Mesenchymal stem cell (in vitro differentiated cells and primary cell): ENCODE measurements around the gene POU1F1.
"Not testable (repeated sequence)": the region's sequence is repeated elsewhere in the genome, so short reads cannot be mapped to it uniquely, and the experiment has no call there.

Experiments used
- DNase-seq: peaks from one replicate; pipeline ENCODE4 v3.0.0-alpha.2; 2013
- H2AFZ ChIP-seq: one replicate; pipeline ENCODE4 v1.6.1; 2013; ENCODE audit warnings: low read depth, mild to moderate bottlenecking, control low read depth, inconsistent platforms, low read length, moderate library complexity
- H2AK5ac ChIP-seq: 2 replicates; pipeline ENCODE4 v1.6.1; 2013; ENCODE audit warnings: low read length, moderate library complexity, mild to moderate bottlenecking, inconsistent platforms; ENCODE audit not compliant: severe bottlenecking
- H2BK120ac ChIP-seq: one replicate; pipeline ENCODE4 v1.6.1; 2013; ENCODE audit warnings: low read depth, mild to moderate bottlenecking, inconsistent platforms, low read length, moderate library complexity
- H2BK12ac ChIP-seq, 2 experiments: one replicate each; pipeline ENCODE4 v1.6.1; 2013; ENCODE audit warnings: inconsistent platforms in 2 of 2, low read length in 2 of 2, mild to moderate bottlenecking in 2 of 2, moderate library complexity in 2 of 2, control low read depth in 1 of 2
- H2BK15ac ChIP-seq: one replicate; pipeline ENCODE4 v1.6.1; 2013; ENCODE audit warnings: mild to moderate bottlenecking, low read depth, inconsistent platforms; ENCODE audit not compliant: poor library complexity, severe bottlenecking
- H2BK5ac ChIP-seq: 2 replicates; pipeline ENCODE4 v1.6.1; 2013; ENCODE audit warnings: low read depth, mild to moderate bottlenecking, low read length, control low read depth, inconsistent platforms; ENCODE audit not compliant: poor library complexity, severe bottlenecking
- H3K14ac ChIP-seq, 2 experiments: one replicate each; pipeline ENCODE4 v1.6.1; 2013; ENCODE audit warnings: inconsistent platforms in 2 of 2, low read length in 2 of 2, control low read depth in 1 of 2, mild to moderate bottlenecking in 1 of 2, moderate library complexity in 1 of 2
- H3K18ac ChIP-seq, 2 experiments: one replicate each; pipeline ENCODE4 v1.6.1; 2013; ENCODE audit warnings: inconsistent platforms in 2 of 2, low read length in 2 of 2, control low read depth in 1 of 2, low read depth in 1 of 2, mild to moderate bottlenecking in 1 of 2
- H3K23ac ChIP-seq, 2 experiments: one replicate each; pipeline ENCODE4 v1.6.1; 2013; ENCODE audit warnings: inconsistent platforms in 2 of 2, low read length in 2 of 2, mild to moderate bottlenecking in 2 of 2, moderate library complexity in 2 of 2, control low read depth in 1 of 2
- H3K27ac ChIP-seq: 2 replicates; pipeline ENCODE4 v1.5.1; 2013; ENCODE audit warnings: mild to moderate bottlenecking, moderate library complexity, low read length, control low read depth, inconsistent platforms; ENCODE audit not compliant: poor library complexity, severe bottlenecking
- H3K27me3 ChIP-seq, 2 experiments: 2 replicates each; pipeline versions ENCODE4 v1.6.1 to v1.7.0; 2013; ENCODE audit warnings: low read length in 2 of 2, mild to moderate bottlenecking in 2 of 2, moderate library complexity in 2 of 2, control low read depth in 1 of 2, inconsistent platforms in 1 of 2; ENCODE audit not compliant: control insufficient read depth in 1 of 2, insufficient read depth in 1 of 2
- H3K36me3 ChIP-seq, 2 experiments: 2 replicates each; pipeline versions ENCODE4 v1.6.1 to v1.7.0; 2013; ENCODE audit warnings: low read length in 2 of 2, control low read depth in 1 of 2, inconsistent platforms in 1 of 2, low read depth in 1 of 2, mild to moderate bottlenecking in 1 of 2; ENCODE audit not compliant: insufficient read depth in 2 of 2, control insufficient read depth in 1 of 2
- H3K4ac ChIP-seq, 2 experiments: one replicate each; pipeline ENCODE4 v1.6.1; 2013; ENCODE audit warnings: inconsistent platforms in 2 of 2, low read length in 2 of 2, mild to moderate bottlenecking in 2 of 2, moderate library complexity in 2 of 2, control low read depth in 1 of 2, low read depth in 1 of 2
- H3K4me1 ChIP-seq: 2 replicates; pipeline ENCODE4 v1.6.1; 2013; ENCODE audit warnings: low read depth, low read length, control low read depth; ENCODE audit not compliant: control insufficient read depth, insufficient read depth
- H3K4me2 ChIP-seq: 2 replicates; pipeline ENCODE4 v1.6.1; 2013; ENCODE audit warnings: low read length, mild to moderate bottlenecking, inconsistent platforms; ENCODE audit not compliant: poor library complexity, severe bottlenecking
- H3K4me3 ChIP-seq, 2 experiments: 2 replicates each; pipeline versions ENCODE4 v1.5.1 to v1.7.0; 2013; ENCODE audit warnings: low read length in 2 of 2, mild to moderate bottlenecking in 2 of 2, control low read depth in 1 of 2, low read depth in 1 of 2; ENCODE audit not compliant: insufficient read depth in 1 of 2
- H3K79me1 ChIP-seq: replicated peaks from 2 replicates; pipeline ENCODE4 v1.6.1; 2013; ENCODE audit warnings: mild to moderate bottlenecking, control low read depth, low read length, inconsistent platforms; ENCODE audit not compliant: poor library complexity, severe bottlenecking
- H3K9ac ChIP-seq: 2 replicates; pipeline ENCODE4 v1.7.0; 2013; ENCODE audit warnings: mild to moderate bottlenecking, low read length, moderate library complexity
- H3K9me3 ChIP-seq: 2 replicates; pipeline ENCODE4 v1.7.0; 2013; ENCODE audit warnings: mild to moderate bottlenecking, low read length; ENCODE audit not compliant: control insufficient read depth
- H4K8ac ChIP-seq: one replicate; pipeline ENCODE4 v1.6.1; 2013; ENCODE audit warnings: inconsistent platforms, mild to moderate bottlenecking, low read length, moderate library complexity
- H4K91ac ChIP-seq: one replicate; pipeline ENCODE4 v1.6.1; 2013; ENCODE audit warnings: mild to moderate bottlenecking, low read length, inconsistent platforms
- WGBS: methylation state at CpG from one replicate; pipeline ENCODE4 v1.1.7; 2013; ENCODE audit warnings: mixed read lengths; 5-methylcytosine and 5-hydroxymethylcytosine counted together

The POU1F1 gene

GRCh38 chr3:87307805-87308204 is 31.4 kb upstream of the POU1F1 start:
- Histone ChIP-seq H4K8ac (no peak overlapping the region), H3K23ac (no peak overlapping the region), H2AK5ac (no peak overlapping the region), H2AFZ (no peak overlapping the region), H3K79me1 (no peaks in the 10 kb centered on the region), H3K18ac (no peak overlapping the region), H3K27ac (no peak overlapping the region), H3K14ac (no peak overlapping the region), H2BK5ac (no peak overlapping the region), H4K91ac (no peak overlapping the region), H3K9me3 (no peaks in the 10 kb centered on the region), H3K36me3 (no peaks in the 10 kb centered on the region), H3K9ac (no peak overlapping the region), H3K27me3 (no peaks in the 10 kb centered on the region), H3K4ac (no peak overlapping the region), H2BK12ac (no peak overlapping the region), H3K4me1 (no peaks in the 10 kb centered on the region), H3K4me3 (no peak overlapping the region), H2BK15ac (no peak overlapping the region), H3K4me2 (no peak overlapping the region), H2BK120ac (no peak overlapping the region)
- no peak for DNase-seq
- WGBS, result 90% methylated on average over 2 of the region's 2 CpGs

- Histone ChIP-seq H2BK15ac (no peak overlapping the region), H3K4me3 (no peak overlapping the region), H3K14ac (no peak overlapping the region), H4K8ac (no peak overlapping the region), H3K27ac (no peak overlapping the region), H3K27me3 (no peaks in the 10 kb centered on the region), H3K79me1 (no peaks in the 10 kb centered on the region), H3K23ac (no peak overlapping the region), H3K9me3 (no peaks in the 10 kb centered on the region), H4K91ac (no peak overlapping the region), H2BK12ac (no peak overlapping the region), H3K36me3 (no peaks in the 10 kb centered on the region), H2AK5ac (no peak overlapping the region), H3K4me2 (no peak overlapping the region), H3K9ac (no peak overlapping the region), H2BK120ac (no peak overlapping the region), H3K4ac (no peak overlapping the region), H3K4me1 (no peaks in the 10 kb centered on the region), H3K18ac (no peak overlapping the region), H2AFZ (no peak overlapping the region), H2BK5ac (no peak overlapping the region)
- 86% methylated on average over 1 of the region's 3 CpGs for WGBS
- DNase-seq, result no peak
These were observed 29.1 kb upstream of the POU1F1 start for GRCh38 chr3:87305517-87305916.

- no CpG with 5 or more reads among the region's 1 CpG for WGBS
- not testable (repeated sequence) for H3K4me3 ChIP-seq, DNase-seq, H3K9ac ChIP-seq, H2BK15ac ChIP-seq, H3K14ac ChIP-seq, H2AFZ ChIP-seq, H3K23ac ChIP-seq, H2BK5ac ChIP-seq, H2BK12ac ChIP-seq, H3K4ac ChIP-seq, H3K27me3 ChIP-seq, H3K79me1 ChIP-seq, H2AK5ac ChIP-seq, H3K27ac ChIP-seq, H3K9me3 ChIP-seq, H2BK120ac ChIP-seq, H3K4me1 ChIP-seq, H3K4me2 ChIP-seq, H4K8ac ChIP-seq, H4K91ac ChIP-seq, H3K36me3 ChIP-seq, H3K18ac ChIP-seq
These were observed 28.6 kb upstream of the POU1F1 start for GRCh38 chr3:87305031-87305430.

DNA sequence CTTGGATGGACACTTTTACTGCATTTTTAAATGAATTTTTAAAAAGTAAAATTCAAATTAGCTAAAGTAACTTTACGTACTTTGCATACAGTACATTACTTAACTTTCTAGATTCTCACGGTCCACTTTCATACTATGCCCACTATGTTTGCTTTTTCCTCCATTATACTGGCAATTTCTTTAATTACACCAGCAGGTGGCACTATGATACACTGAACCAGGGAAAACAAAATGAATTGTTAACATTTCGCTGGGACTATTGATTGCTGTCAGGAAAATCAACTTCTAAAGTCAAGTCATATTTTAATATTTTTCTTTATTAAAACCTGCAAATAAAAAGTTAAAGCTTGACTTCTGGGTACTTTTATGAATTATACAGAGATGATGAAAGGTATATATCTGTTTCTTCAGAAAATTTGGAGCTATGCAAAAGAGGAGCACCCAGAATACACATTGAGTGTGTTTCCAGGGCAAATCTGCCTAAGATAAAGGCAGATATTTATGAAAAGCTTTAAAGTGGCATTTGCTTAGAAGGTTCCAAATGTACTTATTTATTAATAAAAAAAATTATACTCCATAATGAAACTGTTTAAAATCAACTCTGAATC is 21.8 kb upstream of the POU1F1 start:
- H3K14ac ChIP-seq, result no peak overlapping the region
- H3K4me1 ChIP-seq, result no peaks in the 10 kb centered on the region
- no peaks in the 10 kb centered on the region for H3K27me3 ChIP-seq
- H2BK120ac ChIP-seq, result no peak overlapping the region
- H4K91ac ChIP-seq, result no peak overlapping the region
- H2BK15ac ChIP-seq, result no peak overlapping the region
- H3K79me1 ChIP-seq, result no peaks in the 10 kb centered on the region
- DNase-seq, result peak; percentile 39
- 29% methylated on average over 2 of the region's 3 CpGs for WGBS
- H3K36me3 ChIP-seq, result no peaks in the 10 kb centered on the region
- no peak overlapping the region for H3K4me2 ChIP-seq
- H3K23ac ChIP-seq, result no peak overlapping the region
- H2BK5ac ChIP-seq, result no peak overlapping the region
- no peak overlapping the region for H3K4me3 ChIP-seq
- no peak overlapping the region for H3K27ac ChIP-seq
- H3K4ac ChIP-seq, result no peak overlapping the region
- H3K9me3 ChIP-seq, result no peaks in the 10 kb centered on the region
- no peak overlapping the region for H3K9ac ChIP-seq
- no peak overlapping the region for H2AK5ac ChIP-seq
- H2BK12ac ChIP-seq, result no peak overlapping the region
- no peak overlapping the region for H2AFZ ChIP-seq
- H3K18ac ChIP-seq, result no peak overlapping the region
- no peak overlapping the region for H4K8ac ChIP-seq
